Hypothalamus (tissue), 51 donors: Measurements from ENCODE around the gene GCH1.

Source experiments
- DNase-seq, 51 donors: peaks; one replicate each; lab custom pipeline; 2025; lab: John Stamatoyannopoulos, UW

Gene GCH1

DNA sequence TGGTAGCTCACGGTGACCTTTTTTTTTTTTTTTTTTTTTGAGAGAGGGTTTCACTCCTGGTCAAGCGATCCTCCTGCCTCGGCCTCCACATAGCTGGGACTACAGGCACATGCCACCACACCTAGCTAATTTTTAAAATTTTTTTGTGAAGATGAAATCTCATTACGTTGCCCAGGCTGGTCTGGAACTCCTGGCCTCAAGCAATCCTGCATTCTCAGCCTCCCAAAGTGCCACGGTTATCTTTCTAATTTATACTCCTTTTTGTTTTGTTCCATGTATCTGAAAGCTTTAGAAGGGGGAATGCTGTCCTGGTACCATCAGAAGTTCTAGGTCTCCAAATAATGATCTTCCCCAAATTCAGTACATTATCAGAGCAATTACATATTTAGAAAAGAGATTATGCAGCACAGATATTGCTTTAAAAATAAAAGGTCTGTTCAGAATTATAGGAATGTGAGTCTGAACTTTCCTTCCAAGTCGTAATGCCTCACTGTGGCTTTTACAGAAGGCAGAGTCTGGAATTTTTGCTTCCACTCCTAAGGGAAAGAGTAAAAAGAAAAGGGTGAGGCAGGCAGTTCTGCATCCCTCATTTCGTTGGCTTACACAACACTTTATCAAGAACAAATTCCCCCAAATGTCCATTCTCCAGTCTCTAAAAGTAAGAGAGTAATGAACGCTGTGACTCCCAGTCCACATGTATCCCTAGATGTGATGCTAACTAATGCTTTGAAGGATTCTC is 73.0 kb downstream of the GCH1 start:
- DNase-seq, result no peak

DNA sequence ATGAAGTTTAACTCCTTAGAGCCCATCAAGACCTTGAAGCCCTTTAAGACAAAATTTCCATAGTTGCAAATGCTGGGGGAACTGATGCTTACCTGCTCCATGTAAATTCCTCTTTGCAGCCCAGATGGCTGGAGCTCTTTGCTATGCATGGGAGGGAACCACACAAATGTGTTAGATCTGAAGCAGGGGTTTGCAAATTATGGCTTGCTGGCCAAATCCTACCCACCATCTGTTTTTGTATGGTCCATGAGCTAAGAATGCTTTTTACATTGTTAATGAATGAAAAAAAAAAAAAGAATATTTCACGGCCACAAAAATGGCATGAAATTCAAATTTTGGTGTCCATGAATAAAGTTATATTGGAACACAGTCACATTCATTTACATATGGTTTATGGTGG is 74.6 kb downstream of the GCH1 start:
- DNase-seq, result no peak

DNA sequence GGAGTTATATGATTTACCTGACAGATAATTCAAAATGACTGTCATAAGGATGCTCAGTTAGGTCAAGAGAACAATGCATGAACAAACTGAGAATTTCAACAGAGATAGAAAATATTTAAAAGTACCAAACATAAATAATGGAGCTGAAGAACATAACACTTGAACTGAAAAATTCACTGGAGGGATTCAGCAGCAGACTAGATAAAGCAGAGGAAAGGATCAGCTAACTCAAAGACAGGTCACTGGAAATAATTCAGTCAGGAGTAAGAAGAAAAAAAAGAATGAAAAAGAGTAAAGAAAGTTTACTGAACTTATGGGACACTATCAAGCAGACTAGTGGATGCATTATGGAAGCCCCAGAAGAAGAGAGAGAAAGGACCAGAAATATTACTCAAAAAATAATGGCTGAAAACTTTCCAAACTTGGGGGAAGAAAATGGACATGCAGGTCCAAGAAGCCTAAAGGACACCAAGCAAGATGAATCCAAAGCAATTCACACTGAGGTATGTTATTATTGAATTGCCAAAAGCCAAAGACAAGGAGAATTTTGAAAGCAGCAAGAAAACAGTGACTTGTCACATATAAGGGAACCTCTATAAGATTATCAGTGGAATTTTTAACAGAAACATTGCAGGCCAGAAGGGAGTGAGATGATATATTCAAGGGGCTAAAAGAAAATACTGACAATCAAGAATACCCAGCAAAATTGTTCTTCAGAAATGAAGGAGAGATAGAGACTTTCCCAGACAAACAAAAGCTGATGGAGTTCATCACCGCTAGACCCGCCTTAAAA is 78.7 kb downstream of the GCH1 start:
- no peak for DNase-seq

DNA sequence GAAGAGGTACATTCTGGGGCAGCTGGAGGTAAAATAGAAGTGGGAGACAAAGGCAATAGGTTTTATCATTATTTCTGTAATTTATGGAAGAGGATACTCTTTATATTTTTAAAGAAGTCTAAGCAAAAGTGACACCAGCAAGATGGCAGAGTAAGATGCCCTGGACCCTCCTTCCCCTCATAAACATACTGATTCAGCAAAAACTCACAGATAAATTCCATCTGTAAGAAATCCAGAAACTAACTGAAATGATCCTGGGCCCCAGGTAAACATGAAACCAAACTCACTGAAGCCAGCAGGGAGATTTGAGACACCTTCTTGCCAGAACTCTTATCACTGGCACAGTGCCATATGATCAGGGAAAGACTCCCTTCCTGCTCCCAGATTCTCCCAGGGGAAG is 79.9 kb downstream of the GCH1 start:
- no peak for DNase-seq

DNA sequence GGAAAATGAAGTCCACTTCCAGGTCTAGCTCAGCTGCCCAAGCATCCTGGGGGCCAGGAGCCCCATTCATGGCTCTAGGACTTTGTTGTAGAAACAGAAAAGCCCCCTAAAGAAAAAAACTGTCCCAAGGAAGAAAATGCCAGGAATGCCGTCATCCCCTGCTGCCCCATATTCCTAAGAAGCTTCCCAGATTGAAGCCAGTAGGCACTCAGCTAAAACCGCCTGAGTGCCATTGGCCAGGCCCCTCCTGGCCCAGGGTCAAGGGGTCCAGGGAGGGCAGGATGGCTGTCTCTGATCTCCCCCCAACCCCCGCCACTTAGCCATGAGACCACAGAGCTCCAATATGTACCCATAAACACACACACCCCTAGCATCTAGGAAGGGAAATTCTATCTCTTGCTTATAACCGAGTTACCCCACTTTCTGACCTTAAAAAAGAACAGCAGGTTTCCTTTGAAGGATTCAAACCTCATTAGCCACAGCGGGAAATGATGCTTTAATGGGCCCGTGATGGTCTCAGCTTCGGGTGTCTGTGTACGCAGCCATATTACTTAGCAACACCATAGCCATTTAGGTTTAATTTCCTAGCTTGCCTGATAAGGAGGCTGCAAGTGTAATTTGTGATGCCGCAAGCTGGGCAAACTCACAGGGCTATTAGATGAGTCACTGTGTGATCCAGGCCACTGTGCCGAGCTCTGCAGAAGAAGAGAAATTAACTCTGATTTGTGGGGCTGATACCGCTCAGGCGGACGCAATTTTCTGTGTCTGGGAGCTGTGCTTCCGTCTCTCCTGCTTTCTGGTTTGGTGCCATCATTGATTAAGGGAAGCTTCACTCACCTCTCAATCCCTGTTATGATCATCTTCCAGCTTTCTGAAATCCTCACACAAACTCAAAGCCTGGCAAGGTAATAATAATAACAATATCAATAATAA is 84.2 kb downstream of the GCH1 start:
- DNase-seq, result peak in 6 of 51 donors; percentile 4 to 36 (median 10)

DNA sequence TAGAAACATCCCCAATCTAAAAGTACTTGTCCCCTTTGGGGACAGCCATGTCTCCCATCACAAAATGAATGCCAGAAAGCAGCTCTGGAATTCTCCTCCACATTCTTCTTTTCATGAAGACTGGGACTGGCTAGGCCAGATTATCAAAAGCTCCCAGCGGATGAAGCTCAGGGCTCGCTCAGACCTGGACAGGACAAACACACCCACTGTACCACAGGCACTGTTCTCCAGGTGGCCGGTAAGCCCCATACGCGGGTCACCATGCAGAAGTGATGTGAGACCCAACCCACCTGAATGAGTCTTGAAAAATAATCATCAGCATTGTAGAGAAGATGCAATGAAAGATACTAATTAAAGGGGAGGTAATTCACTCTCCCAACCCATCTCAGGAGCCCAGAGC is 85.1 kb downstream of the GCH1 start:
- no peak for DNase-seq

DNA sequence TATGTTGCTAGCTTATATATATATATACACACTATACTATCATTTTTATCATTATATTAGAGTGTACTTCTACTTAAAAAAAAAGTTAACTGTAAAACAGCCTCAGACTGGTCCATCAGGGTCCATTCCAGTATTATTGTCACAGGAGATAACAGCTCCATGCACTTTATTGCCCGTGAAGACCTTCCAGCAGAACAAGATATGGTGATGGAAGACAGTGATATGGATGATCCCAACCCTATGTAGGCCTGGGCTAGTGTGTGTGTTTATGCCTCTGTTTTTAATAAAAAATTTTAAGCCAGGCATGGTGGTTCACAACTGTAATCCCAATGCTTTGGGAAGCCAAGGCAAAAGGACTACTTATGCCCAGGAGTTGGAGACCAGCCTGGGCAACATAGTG is 86.2 kb downstream of the GCH1 start:
- no peak for DNase-seq

DNA sequence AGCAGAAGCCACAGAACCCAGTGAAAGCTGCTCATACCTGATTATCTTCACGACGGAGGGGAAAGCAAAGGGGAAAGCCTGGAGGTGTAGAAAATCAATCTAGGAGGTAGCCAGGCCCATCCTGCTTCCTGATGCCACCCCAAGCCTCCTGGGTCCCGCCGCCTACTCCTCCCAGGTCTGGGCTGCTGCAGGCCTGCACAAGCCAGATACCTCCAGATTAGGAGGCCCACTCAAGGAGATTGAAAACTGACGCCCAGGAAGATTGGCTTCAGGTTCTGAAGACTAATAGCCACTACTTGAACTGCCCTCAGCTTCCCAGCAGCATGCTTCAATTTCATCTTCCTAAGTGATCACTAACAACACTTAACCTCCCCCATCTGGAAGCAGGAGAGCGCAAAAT is 87.1 kb downstream of the GCH1 start:
- DNase-seq, result no peak

DNA sequence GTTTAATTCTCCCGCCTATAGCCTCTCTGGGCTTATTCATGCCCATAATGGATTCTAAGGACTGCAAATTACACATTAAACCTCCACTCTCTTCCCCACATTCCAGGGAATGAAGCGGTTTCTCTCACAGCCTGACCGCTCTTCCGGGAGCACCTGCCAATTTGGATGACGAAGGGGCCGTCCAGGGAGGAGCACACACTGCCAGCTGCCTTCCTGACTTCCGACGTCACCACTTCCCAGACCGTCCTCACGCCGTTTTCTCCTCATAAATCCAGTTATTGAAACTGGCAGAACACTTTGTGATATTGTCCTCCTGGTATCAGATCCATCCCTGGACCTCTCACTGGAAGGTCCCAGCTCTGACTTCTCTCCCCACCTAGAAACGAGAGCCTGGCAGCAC is 87.6 kb downstream of the GCH1 start:
- DNase-seq, result no peak

DNA sequence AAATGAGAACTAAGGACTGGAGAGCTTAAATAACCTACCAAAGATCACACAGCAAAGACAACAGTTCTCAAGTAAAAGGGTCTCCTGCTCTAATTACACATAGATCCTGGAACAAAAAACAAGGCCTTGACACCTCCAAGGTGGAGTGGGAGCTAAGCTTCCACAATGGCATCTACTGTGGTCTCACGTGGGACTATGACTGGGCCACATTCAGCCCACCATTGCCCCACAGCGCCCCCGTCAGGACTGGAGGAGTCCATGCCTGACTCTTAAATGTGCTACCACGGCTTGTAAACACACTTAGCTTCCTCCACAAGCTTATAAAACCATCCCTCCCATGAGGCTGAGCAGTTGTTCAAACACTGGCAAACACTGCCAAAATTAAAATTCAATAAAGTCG is 88.5 kb downstream of the GCH1 start:
- no peak for DNase-seq

DNA sequence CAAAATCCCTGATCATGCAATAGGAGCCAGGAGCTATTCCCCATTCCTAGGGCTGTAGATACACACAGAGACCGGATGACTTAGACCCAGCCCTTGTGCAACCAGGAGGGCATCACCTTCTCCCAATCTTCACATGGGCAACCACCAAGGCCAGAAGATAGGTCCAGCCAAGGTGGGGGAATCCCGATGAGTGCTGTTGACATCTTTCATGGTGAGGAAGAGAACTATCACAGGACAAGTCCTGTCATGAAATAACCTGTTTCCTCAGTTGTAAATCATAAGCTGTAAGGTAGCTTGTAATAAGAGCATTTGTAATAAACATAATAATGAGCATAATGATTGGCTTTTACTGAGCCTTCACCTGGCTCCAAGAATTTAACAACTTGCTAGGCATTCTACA is 89.5 kb downstream of the GCH1 start:
- DNase-seq, result no peak

DNA sequence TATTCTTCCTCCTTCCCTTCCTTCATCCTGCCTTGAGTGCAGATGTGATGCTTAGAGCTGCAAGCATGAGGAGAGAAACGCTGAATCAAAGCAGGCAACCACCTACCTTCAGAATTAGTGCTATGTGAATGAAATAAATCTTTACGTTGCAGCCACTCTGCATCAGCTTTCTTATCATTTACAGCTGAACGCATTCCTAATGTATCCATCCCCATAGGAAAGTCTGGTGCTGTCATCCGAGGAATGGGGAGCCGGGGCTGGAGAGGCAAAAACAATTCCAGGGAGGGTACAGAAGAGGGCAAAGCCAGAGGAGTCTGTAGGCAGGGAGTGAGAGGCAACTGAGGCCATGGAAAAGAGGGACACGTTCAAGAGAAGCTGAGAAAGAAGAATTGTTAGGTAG is 90.0 kb downstream of the GCH1 start:
- DNase-seq, result no peak

DNA sequence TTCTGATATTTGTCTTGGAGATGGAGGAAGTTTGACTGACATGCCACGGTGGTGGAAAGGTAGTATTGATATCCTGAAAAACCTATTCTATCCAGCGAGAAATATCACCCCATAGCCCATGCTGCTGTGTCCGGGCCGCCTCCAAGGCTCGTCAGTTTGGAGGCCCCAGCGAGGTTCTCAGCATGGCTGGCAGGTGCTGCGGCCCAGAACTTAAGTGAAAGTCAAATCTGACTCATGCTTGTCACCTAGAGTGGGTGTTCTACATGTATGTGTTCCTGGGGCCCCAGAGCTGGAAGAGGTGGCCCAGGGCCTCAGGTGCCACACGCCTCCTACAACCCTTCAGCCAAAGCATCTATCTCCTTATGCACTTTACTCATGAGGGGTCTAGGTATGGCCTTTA is 92.9 kb downstream of the GCH1 start:
- DNase-seq, result no peak

DNA sequence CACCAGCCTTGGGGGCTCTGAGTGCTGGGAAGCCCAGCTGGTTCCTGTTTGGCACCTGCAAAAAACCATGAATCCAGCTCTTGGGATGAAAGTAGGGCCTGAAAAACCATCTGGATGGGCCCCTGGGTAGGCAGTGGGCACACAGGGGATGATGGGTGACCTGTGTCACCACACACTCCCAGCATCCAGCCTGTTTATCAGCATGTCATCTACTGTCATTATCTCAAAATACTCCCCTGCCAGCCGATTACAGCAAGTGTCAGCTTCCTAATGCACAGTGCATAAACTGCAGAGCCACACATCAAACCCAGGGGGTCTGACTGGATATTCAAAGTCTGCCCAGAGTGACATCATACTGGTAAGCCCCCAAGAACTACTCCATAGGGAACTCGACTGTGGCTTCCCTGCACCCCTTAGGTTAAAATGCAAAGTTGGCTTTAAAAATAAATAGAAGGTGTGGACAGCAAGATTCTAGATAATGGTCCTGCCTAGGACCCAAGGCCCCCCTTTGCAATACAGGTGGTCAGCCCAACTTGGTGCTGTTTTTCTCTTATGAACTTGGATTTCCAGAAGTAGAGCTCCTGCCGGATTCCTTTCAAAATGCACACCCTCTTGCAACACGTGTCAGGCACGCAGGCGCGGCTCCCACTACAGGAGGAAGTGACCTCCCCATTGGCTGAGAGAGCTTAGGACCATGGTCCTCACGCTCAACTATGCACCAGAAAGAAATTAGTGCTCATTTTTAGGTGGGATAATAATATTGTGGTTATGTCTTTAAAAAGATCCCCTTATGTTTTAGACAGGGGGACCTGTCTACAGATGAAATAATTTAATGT is 94.1 kb downstream of the GCH1 start:
- no peak for DNase-seq

DNA sequence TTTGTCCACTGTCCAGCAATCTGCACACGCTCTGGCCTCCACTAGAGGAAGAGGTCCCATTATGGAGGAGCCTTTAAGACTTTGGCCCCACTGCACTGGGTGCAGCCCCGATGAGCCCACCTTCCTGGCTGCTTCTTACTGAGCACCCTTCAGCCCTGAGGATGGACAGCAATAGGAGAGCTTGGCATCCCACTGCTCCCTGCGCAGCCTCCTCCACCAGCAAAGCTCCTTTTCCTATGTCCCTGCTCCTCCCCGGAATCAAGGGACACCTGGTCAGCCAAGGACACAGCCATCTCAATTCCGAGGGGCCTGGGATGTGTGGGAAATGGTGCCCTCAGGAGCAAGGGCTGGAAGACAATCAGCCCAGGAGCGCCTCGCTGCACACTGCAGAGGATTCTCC is 94.7 kb downstream of the GCH1 start:
- DNase-seq, result no peak

DNA sequence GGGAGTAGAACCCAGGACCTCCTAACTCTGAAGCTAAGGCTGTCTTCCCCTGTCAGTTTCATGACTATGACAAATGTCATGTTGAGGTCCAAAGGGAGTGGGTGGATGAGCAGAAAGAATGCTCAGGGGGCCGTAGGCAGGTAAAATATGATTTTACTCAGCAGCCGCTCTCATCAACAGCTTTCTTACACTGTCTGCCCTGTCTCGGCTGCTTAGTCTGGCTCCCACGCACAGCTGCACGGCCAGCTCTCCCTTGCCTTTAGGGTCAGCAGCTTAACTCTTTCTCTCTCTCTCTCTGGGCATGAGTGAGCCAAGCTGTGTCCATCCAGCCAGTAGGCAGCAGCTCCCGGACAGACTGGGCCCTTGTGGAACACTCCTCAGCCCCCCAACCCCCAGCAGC is 95.2 kb downstream of the GCH1 start:
- DNase-seq, result no peak

DNA sequence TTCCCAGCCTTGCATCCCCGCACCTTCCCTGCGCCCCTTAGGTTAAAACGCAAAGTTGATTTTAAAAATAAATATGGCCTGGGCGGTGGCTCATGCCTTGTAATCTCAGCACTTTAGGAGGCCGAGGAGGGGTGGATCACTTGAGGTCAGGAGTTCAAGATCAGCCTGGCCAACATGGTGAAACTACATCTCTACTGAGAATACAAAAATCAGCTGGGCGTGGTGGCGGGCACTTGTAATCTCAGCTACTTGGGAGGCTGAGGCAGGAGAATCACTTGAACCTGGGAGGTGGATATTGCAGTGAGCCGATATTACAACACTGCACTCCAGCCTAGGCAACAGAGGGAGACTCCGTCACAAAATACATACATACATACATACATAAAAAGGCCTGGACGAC is 96.0 kb downstream of the GCH1 start:
- DNase-seq, result no peak

DNA sequence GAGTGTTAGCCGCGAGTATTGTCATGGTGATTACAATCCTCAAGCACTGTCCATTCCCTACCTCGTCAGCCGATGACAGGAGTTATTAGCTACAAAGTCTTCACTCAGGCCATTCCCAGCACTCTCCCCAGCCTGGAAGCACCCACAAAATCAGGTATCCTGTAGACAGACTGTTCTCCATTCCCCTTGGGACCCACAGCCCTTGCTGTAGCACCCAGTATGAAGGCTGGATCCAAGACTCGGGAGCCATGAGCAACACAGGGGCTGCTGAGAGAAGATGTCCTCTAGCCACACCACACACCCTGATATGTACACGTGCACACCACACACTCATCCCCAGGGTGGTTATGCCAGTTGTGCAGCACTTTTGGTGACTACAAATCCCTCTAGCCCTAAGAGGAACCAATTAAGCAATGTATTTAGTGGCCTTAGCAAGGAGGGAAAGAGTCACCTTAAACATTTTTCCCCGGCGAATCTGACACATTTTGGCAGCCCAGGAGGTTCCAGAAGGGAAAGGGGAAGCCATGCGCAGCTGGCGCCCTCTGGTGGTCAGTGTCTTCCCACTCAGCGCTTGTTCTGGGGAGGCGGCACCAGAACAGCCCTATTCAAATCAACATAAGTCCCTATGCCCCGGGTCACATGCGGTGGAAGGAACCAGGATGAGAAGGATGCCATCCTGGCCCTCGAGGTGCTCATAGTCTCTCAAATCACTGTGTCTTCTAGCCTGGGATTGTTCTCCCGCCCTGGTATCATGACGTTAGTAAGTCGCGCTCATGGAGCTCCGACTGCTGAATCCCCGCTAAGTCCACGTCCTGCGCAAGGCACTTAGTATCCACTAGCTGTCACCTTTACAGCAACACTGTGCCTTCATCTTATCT is 96.9 kb downstream of the GCH1 start:
- DNase-seq, result peak in 49 of 51 donors; percentile 14 to 80 (median 54)

DNA sequence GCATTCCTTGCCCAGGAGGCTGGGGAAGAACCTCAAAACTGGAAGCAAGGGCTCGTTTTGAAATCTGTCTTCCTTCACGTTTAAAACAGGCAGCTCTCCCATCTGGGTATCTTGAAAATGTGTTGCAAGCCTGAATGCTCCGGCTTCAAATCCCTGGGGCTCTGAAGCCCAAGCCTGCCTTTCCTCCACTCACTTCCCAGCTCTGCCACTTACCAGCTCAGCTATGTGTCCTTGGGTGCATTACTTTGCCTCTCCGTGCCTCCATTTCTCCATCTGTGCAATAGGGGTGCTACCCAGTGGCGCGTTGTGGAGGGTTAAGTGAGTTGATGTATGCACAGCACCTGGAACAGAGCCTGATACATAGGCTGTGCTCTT is 97.6 kb downstream of the GCH1 start:
- DNase-seq, result no peak
